ENCODE data around the gene RAD1.

The RAD1 gene

DNA sequence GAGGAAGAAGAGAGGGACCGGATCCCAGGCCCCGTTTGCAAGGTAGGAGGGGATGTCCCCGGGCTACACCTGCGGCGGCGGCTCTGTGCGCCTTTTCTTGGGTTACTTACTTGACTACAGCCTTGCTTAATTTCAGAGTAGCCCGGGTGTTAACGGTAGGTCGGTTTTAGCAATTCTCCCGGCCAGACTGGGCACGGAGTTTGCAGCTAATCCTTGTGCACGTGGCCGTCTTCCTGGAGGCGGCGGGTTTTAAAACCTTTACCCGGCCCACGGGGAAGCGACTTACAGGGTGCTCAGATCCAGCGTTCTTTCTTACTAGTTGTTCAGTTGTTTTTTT is 520 bp upstream of the RAD1 start:
- no peak for DNase-seq (ENCODE audit: low read depth)

DNA sequence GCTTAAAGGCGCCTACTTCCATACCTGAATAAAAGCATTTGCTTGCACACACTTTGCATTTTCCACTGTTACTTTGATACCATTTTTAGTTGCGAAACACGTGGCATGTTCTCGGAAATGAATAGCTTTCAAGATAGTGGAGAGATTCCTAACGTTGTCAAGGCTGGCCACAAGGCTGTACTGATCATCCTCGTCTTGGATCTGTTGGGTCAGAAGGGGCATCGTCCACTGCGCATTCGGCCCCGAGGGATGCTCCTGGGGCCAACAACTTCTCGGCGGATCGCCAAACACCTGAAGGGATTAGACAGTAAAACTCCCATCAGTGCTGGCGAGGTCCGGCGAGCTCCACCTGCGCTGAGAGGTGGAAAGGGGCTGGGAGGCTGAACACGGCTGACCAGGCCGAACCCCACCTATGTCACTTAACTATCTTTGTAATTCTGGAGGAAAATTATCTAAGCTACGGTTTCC is 599 bp downstream of the RAD1 start:
- peak; percentile 19 for DNase-seq (ENCODE audit: low read depth)

DNA sequence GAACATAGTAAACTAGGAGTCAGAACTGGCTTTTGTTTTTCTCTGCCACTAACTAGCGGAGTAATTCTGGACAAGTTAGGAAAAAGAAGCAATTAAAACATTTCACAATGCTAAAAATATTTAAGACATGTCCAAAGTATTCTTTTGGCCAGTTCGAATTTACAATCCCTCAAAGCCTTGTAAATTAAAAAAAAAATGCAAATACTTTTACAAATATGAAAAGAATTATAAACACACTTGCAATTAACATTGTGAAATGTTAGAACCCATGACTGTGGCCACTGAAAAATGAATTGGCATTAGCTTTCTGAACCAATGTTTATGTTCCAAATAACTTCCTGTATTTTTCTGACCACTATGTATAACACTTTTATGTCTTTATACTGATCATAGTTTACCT is 2.2 kb downstream of the RAD1 start:
- DNase-seq (ENCODE audit: low read depth): peak; percentile 86

DNA sequence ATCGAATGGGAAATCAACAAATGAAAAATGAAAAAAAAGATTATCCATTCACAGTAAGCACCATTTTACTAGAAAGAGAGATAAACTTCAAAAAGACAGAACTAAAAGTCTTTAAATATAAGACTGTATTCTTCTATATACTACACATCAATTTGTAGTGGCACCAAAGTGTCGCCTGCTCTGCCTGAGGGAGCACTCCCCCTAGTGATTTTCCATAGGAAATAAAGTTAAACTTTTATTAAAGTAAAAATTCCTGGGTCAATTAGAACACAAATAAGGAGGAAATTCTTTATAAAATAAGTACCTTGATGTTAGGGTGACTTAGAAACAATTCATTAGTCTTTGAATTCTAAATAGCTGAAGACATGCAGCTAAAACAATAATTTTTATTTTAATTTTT is 9.7 kb downstream of the RAD1 start:
- no peak for DNase-seq (ENCODE audit: low read depth)

DNA sequence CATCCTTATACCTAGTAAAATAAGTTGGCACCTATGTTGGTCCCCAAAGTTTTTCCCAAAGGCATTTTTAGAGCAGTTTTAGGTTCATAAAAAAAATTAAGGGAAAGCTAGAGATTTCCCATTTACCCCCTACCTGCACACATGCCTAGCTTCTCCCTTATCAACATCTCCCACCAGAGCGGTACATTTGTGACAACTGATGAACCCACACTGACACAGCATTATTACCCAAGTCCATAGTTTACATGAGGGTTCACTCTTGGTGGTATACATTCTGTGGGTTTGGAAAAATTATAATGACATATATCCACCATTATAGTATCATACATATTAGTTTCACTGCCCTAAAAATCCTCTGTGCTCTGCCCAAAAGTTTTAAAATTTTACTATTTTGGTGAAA is 12.0 kb downstream of the RAD1 start:
- DNase-seq (ENCODE audit: low read depth): no peak

DNA sequence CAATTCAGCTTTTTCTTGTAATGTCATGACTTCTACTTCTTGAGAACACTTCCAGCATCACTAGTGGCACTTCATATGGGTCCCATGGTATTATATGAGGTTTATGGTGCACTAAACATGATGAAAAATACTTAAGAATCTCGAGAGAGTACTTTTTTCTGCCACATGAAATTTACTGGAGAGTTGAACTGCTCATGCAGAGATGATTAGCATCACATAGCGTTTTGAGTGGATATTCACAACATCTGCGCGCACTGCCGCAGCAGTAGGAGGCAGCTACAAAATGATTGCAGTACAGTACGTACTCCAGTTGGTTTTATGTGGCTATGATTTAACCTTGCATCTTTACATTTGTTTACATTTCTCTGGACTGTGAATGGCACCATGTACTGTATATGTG is 14.7 kb downstream of the RAD1 start:
- DNase-seq (ENCODE audit: low read depth): no peak

DNA sequence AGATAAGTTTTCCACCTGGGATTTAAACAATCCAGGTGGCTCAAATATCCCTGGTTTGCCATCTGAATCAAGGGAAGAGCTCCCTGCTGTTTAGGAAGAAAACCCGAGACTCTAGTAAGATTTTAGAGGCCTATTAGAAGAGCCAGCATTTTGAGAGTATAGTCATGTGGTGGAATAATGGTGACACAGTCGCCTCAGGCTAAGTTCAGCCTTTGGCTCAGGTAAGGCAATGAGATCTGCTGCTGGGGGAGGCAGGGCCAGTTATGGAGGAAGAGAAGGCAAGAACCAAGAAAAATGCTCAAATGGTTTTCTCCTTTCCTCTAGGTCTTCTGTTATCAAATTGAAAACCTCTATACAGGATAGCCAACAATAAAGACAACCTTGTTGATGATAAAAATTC is 16.2 kb downstream of the RAD1 start:
- DNase-seq (ENCODE audit: low read depth): no peak

DNA sequence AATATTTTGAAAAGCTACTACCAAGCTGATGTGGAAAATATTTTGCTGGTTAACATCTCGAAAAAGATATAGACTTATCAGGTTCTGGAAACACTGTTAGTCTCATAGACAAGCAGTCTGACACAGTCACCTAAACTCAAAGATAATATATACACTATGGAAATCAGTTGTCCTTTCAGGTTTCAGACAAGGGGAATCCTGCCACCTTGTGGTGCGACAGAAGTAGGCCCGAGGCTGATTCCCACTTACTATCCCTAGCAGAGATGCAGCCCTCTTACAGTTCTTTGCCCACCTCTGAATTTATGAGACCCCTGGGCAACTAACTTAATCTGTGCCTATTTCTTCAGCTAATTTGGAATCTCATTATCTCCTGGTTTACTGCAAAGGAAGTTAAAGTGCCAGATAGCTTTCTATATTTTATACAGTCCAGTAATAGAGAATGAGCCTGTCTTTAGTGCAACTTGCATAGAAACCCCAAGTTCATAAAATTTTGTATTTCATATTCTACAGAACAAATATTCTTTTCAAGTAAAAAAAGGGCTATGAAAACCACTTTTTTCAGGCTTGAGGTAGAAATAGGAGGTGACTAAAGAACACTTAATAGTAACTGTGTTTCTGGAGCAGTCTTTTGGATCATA is 16.9 kb downstream of the RAD1 start:
- peak; percentile 13 for DNase-seq (ENCODE audit: low read depth)

DNA sequence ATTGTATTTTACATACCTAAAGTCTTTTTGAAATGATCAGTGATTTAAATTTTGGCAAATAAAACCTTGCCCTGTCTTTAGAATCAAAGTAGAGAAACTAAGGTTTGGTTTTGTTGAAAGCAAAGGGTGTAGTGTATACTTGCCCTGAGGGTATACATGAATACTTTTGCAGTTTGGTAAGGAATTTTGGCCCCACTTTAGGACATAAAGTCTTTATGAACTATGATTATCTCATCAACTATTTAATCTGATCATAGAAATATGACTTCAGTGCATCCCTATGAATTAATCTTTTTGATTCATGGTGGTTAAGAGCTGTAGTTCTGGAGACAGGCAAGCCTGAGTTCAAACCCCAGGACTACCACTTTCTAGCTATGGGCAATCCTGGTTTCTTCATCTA is 17.7 kb downstream of the RAD1 start:
- no peak for DNase-seq (ENCODE audit: low read depth)

DNA sequence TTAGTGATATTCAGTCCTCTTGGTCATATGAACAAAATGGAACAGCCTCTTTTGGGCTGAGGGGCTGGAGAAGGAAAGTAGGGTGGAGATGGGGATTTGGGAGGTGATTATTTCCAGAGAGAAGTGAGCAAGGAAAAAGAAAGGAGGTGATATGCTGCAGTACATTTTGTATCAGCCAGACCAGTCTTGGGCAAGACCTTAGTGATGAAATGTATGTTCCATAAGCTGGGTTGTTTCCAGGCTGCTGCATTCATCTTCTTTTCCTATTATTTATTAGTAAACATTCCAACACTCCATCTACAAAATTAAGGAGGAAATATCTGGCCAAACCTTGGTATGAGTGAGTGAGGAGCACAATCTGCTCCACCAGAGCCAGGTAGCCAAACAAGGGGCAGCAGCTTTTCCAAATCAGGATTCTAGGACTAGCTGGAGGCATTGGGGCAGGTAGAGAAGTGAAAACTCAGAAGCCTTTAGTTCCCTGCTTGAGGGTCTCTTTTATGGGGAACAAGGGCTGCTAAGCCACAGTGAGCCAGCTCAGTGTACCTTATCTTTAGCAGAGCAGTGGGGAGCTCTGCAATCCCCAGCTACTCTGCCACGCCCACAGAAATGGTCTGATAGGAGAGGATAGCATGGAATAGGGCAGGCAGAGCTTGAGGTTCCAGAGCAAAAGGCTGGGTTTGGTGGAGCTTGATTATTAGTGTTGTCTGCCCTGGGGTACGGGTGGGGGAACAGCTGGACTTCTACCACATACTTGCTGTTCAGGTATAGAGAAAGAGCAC is 19.5 kb downstream of the RAD1 start:
- DNase-seq (ENCODE audit: low read depth): no peak

DNA sequence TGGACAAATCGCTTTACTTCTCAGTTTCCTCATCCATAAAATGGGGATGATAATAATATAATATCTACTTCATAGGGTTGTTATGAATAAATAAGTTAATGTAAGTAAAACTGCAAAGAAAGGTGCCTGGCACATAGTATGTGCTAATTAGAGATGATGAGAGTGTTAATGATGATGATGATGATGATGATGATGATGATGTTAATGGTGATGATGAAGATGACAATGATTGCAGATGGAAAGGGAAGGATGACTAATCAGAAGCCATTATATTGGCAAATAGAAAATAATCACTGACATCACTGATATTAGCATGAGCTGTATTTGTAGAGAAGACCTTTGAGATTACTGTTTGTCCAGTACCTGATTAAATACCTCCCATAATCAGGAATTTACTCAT is 20.6 kb downstream of the RAD1 start:
- no peak for DNase-seq (ENCODE audit: low read depth)

DNA sequence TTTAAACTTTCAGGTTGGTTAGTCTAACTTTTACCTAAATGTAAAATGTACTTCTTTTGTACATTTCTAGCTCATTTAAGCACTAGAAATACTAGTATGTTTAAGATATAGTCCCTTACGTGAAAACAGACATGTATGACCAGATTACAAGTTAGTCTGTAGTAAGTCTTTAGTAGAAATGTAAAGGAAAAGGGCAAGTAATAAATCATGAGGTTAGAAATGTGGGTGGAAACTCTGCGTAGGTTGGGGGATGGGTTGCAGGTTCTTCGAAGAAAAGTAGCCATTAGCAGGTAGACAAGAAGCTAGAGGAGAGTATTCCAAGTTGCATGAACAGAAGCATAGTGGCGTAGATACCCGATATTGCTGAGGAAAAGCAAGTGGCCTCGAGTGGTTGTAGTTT is 22.9 kb downstream of the RAD1 start:
- no peak for DNase-seq (ENCODE audit: low read depth)

DNA sequence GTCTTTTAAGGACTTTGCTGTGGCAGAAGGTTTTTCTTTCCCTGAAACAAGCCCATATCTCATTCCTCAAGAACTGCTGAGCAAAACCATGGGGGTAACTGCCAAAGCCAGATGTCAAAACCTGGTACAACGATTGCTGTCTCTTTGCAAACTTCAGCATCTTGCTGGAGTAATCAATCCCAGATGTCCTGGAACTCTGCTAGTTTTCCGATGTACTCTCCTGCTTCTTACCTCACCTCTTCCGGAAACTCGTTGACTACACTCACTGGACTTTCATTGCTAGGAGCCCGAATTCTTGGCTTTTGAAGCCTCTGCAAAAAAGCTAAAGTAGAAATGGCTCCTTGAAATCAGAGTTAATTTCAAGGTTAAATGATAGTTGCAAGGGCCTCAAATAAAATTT is 23.3 kb downstream of the RAD1 start:
- DNase-seq (ENCODE audit: low read depth): peak; percentile 74

DNA sequence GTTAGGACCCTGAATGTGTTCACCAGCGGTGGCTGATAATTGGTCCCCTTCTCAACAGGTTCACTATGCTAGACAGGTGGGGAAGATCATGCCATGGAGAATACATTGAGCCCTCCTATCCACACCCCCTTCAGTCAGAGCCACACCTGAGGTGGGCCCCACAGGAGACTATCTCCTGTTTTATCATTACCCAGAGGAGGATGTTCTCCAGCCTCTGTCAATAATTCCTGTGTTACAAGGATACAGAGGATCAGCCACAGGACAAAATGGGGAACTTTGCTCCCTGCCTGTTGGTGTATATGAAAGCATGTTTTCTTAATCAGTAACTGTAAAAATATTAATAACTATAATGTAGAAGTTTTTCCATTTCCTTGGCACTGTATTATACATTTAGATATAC is 25.9 kb downstream of the RAD1 start:
- DNase-seq (ENCODE audit: low read depth): no peak

DNA sequence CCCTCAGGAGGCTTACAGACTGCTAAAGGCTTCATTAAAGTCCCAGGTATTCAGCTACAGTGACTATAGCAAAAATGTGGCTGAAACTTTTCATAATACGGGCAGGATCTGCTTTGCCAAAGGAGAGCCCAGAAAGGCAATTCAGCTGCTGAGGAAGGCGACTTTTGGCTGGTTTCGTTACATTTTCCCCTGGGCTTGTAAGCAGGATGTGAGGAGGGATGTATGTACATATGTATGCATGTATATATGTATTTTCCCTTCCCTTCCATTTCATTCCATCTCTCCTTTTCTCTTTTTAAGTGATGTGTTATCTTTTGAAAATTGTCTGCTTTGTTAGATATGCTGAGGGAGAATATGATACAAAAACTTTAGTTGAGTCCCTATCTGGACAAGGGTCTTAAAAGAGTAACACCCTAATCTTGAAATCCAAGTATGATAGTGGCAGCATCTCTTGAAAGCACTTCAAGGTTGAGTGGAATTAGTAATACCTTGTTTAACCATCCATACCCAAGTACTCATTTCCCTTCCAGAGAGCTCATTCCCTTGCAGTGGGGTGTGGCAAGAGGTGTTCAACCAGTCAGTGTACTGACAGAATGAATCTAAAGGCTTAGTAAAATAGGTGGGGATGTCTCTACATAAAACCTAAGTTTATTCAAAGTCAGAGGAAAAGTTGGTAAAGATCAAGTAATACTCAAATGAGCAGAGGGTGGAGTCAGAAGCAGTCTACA is 28.7 kb downstream of the RAD1 start:
- no peak for DNase-seq (ENCODE audit: low read depth)

DNA sequence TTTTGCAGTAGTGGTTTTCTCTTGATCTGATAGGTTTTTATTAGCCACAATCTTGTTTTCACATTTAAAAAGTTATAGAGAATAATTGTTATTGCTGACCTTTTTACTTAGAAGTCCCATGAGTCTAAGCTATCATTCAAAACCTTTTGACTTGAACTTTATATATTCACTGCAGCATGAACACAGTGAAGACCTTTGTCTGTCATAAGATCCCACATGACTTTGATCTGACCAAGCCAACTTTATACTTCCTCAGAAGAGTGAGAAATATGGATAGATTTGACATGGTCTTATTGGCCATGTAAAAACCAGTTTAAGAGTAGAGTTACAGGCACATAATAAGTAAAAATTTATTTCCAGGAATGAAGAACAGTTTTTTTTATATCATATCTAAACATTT is 34.1 kb downstream of the RAD1 start:
- DNase-seq (ENCODE audit: low read depth): no peak

DNA sequence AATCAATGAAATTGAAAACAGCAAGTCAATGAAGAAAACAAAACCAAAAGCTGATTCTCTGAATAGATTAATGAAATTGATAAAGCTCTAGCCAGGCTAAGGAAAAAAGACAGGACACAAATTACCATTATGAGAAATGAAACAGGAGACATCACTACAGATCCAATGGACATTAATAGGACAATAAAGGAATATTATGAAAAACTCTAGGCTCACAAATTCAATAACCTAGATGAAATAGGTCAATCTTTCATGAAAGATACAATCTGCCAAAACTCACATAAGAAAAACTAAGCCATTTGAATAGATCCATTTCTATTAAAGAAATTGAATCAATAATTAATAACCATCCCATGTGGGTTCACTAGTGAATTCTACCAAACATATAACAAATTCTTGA is 39.0 kb downstream of the RAD1 start:
- DNase-seq (ENCODE audit: low read depth): no peak

DNA sequence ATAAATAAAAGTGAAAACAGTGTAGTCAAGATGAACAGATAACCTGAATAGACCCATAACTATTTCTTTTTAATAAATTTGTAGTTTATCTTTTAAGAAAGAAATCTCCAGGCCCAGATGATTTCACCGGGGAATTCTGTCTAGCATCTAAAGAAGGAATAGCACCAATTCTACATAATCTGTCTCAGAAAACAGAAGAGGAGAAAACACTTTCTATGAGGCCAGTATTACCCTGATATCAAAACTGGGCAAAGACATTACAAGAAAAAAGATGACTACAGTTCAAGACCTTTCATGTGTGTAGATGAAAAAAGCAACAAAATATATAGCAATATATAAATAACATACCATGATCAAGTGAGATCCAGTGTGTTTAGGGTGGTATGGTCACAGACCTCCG is 44.9 kb downstream of the RAD1 start:
- DNase-seq (ENCODE audit: low read depth): no peak

DNA sequence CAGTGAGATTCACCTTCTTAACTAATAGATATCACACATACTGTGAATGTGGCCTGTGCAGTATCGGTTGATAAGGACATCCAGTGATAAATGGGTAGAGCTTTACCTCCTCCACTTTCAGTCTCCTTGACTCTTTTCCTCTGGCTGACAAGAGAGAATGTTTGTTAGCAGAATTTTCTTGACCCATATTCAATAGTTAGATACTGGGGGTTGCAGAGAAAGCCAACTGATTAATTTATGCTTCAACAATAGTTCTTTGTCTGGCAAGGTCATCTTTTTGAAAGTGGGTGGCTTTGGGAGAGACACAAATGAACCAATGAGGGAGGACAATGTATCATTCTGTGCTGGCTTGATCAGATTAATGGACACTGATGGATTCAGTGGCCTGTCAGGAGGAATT is 46.0 kb downstream of the RAD1 start:
- no peak for DNase-seq (ENCODE audit: low read depth)

DNA sequence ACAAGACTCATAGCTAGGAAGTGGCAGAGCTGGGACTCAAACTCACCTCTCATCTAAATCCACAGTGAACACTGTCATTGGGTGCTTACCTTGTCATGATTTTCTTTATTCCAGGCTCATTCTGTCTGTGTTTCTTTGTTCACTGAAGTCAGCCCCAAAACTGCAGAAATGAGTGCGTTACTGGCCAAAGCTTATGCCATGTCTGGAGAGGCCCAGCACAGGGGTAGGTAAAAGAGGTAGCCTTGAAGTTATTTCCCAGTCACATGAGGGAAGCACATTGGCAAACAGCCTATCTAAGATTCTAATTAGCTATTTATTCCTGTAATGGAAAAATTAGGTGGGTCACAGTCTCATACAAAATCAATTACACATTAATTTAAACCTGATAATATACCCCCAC is 46.5 kb downstream of the RAD1 start:
- no peak for DNase-seq (ENCODE audit: low read depth)

DNA sequence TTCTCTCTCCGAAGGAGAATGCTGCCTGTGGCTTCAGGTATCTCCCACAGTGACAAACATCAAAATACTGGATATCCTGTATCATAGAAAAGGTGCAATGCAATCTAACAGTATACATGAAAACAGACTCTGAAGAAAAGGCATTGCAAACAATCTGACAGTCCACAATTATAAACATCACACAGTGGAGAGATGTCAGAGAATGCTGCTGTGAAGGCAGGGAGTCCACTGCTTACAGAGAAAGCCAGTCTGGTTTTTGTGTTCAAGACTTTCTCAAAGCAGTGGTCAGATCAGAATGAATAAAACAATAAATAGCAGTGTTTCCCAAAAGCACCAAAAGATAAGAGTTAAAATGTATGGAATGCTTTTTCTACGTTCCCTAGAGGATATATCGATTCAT is 47.6 kb downstream of the RAD1 start:
- DNase-seq (ENCODE audit: low read depth): no peak

DNA sequence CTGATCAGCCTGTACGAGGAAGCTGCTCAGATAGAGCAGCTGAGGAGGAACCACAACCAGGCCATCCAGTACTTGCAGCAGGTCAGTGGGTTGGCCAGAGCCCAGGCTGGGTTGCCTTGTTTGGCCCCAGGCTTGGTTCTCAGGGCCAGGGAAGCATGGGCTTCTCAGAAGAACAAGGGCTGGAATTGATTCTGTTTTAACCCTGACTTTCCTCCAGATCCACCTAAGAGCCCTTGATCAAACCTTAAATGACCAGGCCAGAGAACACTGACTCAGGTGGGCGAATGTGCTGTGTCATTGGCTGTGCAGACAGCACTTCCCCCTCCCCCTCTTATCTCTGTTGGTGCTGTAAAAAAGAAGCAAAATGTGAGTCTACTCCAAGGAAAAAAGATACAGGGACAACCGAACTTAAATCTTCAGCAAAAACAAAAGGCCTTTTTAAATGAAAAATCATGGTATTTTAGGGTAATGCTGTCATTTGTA is 48.3 kb downstream of the RAD1 start:
- DNase-seq (ENCODE audit: low read depth): no peak

DNA sequence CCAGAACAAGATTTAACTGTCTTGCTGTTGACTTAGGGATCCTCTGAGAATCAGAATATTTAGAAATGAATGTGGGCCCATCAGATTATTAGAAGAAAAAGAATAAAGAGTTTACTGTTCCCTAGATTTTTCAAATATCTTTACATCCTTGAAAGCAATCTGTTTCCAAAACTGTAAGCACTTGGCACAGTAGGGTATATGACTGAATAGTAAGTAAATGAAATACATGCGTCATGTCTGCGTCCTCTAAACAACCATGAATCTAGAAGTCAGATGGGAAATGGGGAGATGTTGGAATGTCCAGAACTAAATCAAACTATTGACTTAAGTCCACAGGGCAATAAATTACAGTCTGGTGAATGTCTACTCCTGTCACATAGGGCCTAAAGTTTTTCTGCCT is 50.2 kb downstream of the RAD1 start:
- no peak for DNase-seq (ENCODE audit: low read depth)

All from GM04503 (cell line).